GM19043 (cell line): ENCODE results near the gene RELL1.

Source experiments
- ATAC-seq: cut with Tn5 transposase; IDR thresholded peaks from one replicate; pipeline ENCODE4 v1.9.1; 2021; ENCODE audit warnings: low read depth; ENCODE audit not compliant: unreplicated experiment

Gene RELL1

DNA sequence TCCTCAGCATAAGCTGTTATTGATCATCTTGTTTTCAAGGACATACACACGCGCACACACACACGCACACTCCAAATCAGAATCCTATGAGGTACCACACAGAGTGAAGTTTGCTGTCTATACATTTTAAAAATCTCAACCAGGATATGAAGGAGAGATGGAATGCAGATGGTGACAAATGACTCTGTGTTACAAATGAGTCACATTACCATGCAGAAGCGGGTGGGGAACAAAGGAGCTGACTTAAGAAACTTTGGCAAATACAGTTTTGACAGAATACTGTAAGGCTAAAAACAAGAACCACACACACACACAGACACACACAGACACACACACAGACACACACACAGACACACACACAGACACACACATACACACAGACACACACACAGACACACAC lies 81.7 kb downstream of the RELL1 start:
- no peak for ATAC-seq

DNA sequence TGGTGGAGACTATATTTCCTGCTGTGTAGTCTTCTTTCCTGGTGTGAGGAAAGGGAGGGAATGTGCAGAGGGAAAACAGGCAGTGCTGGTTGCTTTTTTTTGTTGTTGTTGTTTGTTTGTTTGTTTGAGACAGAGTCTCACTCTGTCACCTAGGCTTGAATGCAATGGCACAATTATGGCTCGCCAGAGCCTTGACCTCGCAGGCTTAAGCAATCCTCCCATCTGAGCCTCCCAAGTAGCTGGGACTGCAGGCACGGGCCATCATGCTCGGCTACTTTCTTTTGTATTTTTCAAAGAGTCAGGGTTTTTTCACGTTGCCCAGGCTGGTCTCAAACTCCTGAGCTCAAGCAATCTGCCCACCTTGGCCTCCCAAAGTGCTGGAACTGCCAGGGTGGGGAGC lies 82.5 kb downstream of the RELL1 start:
- ATAC-seq: no peak

DNA sequence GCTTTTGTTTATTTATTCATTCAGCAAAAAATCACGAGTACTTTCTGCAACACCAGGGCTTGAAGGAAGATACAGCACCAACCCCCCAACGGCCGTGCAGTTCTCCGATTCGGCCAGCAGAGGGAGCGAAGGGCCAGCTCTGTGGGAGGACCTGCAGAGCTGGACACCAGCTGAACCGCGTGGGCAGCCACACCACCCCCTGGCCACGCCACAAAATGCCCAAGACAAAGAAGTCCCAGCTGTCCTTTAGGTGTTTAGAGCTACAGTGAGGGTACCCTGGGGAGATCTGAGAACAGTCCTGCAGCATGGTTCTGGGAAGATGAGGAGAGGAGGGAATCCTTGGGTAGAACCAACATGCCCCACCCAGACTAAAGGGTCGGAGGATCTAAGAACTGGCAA lies 83.1 kb downstream of the RELL1 start:
- peak; percentile 64 for ATAC-seq

DNA sequence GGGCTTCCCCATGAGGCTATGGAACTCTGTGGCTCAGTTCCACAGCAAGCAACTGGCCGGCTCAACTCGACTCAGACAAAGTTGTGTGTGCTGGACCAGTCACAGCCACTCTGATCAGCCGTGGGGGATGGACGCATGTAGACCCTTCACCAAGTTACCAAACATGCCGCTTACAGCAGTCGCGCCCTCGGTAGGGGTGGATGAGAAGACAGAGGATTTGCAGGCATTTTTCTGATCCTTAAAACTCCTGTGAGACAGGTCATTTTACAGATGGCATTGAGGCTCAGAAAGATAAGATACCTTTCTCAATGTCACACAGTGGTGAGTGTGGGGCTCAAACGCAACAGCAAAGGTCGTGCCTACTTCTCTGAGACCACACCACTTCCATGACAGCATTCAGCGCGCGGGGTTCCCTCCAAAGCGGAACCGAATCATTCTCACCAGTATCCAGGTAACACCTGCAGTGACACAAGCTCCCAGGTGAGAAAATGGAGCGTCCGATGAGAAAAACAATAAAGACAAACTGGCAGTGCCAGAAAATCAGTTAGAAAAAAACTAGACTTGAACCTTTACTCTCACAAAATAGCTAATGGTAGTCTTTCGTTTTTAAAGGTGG lies 83.6 kb downstream of the RELL1 start:
- ATAC-seq: no peak

DNA sequence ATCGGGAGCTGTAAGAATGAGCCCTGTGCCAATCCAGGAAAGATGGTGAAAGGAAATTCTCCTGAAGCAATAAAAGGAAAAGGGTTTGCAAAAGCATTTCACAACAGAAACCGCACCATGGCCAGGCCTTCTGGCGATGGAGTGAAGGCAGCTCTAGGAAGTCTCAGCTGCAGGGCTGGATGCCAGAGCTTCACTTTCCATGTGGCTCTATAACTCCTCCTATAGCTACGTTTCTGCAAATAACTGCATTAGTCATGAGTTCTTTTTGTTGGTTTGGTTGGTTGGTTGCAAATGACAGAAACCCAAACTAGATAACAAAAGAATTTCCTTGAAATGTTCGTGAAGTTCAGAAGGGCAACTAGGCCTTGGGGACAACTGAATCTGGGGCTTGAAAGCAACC lies 84.6 kb downstream of the RELL1 start:
- ATAC-seq: no peak

DNA sequence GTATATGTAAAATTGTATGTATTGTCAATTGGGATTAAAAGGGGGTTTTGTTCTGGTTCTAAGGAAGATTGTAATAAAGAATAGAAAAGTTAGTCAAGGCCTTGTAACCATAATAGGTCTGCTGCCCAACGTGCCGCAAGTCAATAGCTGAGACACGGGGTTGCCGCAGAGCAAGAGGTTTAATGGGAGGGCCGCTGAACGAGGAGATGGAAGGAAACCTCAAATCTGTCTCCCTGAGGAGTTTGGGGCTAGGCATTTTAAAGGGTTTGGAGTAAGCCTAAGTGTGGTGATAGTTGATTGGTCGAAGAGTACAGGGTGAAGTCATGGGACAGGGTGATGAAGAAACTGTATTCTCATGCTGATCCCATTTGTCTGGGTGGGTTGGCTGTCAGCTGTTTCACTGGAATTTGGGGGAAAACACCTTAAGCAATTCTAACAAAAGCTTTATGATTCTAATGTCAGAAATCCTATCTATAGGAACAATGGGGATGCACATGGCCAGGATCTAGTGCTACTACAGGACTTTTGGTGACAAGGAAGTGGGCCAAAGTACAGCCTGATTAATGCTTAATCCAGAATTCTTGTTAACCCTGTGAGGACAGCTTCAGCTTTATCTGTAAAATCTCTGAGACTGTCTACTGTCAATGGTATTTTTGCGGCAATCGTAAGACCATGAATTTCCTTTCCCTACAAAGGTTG lies 86.9 kb downstream of the RELL1 start:
- no peak for ATAC-seq

DNA sequence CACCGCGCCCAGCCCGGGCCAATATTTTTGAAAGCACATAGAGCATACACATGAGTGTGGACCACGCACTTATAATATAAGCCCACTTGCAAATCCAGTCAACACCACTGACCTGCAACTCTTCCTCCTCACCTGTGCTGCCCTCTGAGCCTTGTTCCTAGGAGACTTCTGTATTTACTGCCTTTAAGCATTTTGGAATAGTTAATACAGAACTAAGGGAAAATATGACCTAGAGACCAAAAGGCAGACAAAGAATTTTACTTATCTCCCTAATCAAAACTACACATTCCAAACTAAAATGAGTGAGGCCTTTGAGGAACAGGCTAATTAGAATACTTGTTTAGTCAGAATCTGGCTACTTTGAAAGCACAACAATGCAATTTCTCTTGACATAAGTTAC lies 89.1 kb downstream of the RELL1 start:
- ATAC-seq: no peak

DNA sequence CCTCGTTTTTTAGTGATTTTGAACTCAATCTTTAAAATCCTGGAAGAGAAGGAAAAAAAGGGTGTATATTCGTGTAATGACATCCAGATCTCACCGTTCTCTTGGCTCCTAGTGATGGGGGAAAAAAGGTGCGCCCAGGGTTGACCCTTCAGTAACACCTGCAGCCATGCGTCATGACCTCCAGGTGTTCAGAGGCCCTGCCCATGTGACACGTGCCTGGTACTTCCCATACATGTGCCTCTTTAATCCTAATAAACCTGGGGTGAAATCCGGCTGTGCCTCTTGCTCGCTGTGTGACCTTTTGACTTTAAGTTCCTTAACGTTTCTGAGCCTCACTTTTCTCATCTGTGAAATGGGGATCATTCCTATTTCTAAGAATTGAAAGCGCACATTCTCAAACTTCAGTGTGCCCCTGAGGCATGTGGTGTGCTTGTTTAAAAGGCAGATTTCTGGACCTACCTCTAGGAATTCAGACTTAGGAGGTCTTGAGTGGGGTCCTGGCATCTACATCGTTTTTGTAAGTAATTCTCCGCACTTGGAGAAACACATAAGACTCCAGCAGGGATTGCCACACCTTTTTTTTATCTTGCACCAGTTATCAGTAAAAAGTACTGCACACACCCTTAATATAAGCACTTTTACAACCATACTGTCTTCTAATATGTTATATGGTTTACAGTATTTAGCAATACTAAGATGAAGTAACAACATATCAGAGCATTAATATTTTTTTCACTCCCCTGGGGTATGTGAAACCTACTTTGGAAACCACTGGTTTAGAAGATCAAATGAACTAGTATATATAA lies 90.1 kb downstream of the RELL1 start:
- ATAC-seq: no peak

DNA sequence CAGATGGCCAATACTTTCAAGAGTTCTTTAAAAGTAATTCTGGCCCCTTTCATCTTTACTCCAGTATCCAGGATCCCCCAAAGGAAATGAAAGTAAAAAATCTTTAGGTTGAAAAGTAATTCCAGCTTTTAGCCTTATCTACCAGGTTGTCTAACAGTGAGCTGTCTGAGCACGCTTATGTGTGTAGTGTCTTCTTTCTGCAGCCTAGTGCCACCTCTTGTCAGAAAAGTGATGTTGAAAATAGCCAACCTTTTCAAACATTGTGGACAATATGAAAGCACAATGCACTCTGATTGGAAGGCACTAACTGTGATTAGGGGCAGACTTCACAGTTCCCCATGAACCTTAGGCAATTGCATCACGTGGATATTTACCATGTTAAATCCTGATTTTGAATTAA lies 92.1 kb downstream of the RELL1 start:
- ATAC-seq: no peak

DNA sequence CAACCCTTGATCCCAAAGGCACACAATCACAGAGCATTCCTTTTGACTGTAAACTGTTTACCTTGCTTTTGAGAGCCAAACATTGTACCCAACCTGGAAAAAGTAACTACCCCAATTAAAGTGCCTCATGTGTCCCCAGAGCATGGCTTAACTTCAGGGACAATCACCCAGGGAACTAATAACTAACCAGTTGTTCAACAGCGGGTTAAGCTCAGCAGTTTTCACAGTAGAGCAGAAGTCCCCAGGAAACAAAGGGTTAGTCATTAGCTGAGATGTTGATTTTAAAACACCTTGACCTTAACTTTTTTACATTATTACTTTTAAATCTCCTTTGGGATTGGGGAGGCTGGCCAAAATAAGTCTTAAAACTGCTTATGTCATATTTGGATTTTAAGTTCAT lies 94.8 kb downstream of the RELL1 start:
- ATAC-seq: no peak

DNA sequence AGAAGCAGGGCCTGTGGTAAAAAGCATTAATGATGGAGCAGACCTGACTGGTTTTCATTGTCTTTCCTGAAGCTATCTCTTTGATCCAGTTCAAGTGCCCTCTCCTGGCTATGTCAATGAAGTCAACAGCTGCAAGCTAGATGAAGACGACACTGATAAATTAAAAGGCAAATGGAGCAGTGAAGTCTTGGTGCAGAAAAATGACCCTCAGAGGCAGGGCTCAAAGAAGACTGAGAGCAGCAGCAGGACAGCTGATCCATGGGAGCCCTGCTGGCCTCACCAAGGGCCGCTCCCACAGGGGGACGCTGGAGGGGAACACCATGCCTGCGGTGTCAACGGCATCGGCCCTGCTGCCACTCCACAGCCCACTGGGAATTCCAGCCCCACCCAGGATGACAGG lies 96.2 kb downstream of the RELL1 start:
- ATAC-seq: no peak

DNA sequence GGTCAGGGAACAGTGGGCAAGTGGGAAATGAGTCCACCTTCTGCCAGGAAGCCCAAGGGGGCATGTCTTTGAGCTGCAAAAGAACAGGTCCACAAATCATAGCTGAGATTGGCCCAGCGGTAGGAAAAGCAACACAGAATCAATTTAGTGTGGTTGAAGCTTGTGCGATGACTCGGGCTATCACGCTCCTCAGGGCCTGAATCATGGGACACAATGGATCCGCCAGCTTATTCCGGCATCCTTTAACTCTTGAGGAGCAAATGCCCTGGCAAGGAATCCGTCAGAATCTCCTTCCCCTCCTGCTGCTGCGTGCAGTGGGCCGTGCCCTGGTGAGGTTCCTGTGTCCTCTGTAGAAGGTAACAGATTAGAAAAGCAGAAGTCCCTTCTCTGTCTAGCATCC lies 98.0 kb downstream of the RELL1 start:
- ATAC-seq: no peak

DNA sequence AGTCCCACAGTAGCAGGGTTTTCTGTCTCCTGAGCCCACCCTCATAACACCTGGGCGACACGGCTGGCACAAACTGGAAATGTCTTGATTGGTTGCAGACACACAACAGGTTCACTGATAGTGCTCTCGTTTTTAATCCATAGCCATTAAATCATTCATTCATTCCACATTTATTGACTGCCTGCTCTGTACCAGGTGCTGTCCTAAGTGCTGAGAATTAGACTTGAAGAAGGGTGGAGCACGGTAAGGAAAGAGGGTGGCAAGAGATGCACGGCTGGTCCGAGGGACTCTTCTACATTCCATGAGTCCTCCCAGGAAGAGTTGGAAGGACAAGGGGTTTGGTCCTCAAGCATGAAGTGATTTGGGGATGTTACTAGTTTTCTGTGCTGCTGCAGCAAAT lies 100.0 kb downstream of the RELL1 start:
- no peak for ATAC-seq

DNA sequence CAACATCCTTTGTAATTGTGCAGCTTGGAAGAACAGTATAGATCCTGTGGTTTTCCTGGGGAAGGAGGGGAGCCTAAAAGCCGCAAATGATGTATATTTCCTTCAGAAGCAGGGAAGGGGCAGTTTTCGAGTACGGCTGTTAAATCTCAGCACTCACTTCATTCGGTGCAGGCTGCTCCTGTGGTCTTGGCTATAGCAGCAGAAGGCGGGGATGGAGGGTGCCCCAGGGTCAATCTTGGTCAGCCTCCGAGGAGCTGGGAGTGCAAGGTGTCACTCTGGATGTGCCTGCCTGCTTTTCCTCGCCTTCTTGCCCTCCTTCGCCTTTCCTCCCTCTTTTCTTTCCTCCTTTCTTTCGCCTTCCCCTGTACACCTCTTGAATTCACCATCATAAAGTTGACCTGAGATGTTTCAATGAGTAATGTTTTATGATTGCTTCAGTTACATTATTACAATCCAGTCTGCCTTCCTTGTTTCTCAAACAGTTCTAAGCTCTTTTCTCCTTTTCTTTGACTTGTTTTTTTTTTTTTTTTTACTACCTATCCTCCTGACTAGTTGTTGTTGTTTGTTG lies 101.6 kb downstream of the RELL1 start:
- no peak for ATAC-seq

DNA sequence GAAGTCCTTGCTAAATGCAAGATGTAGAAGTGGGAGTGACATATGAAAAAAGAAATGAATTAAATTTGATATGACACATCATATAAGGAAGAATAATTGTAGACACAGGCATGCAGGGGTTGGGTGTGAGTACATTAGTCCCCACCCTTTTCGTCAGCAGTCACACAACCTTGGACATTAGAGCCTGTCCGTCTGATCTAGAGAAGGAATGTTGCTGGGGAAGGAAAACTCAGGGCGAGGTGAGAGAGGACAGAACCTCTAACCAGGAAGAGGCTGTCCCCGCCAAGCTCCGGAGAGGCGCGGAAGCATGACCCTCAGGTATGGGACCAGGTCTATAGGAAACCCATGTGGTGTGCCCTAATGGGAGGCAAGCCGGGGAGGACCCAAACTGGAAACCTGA lies 102.1 kb downstream of the RELL1 start:
- no peak for ATAC-seq

DNA sequence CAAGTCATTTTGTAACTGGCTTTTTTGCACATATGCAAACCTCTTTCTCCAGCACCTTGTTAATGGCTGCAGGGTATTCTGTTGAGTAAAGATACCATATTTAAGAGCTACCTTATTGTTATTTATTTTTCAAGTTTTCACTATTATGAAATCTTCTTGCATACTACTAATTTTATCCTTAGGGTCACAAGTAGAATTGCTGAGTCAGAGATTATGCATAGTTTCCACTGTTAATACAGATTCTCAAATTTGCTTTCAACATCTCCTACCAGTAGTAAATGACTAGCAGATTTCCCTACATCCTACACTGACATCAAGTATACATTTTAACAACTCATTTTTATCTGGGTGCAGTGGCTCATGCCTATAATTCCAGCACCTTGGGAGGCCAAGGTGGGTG lies 112.6 kb downstream of the RELL1 start:
- no peak for ATAC-seq

DNA sequence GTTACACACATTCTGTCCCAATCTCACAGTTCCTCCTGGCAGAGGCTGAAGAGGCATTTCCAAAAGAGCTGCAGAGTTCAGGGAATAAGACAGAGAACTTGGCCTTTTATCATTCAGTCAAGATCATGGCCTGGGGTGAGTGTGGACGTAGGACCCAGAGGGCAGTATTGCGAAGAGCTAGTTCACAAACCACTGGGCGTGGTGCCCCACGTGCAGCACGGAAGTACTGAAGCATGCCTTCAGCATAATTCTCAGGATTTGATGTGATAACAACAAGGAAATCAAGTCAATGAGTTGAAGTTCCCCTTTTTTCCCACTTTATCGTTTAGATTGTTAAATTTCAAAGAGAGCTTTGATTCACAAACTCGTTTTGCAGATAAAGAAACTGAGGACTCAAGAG lies 117.7 kb downstream of the RELL1 start:
- no peak for ATAC-seq

DNA sequence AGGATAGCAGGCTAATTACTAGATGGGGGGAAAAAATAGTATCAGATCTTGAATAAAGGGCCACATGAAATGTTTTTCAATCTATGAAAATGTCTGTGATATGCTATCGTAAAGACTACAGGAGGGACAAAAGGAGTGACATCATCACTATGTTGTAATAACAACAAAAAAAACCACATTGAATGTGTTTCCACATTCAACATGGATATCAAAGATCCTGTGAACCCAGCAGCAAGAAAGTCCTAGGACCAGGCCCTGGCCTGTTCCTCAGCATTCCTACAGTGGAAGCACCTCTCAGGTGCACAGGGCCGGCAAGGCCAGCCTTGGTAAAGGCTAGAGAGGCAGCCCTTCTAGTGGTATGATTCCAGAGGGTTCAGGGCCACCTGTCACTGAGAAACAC lies 118.3 kb downstream of the RELL1 start:
- ATAC-seq: no peak

DNA sequence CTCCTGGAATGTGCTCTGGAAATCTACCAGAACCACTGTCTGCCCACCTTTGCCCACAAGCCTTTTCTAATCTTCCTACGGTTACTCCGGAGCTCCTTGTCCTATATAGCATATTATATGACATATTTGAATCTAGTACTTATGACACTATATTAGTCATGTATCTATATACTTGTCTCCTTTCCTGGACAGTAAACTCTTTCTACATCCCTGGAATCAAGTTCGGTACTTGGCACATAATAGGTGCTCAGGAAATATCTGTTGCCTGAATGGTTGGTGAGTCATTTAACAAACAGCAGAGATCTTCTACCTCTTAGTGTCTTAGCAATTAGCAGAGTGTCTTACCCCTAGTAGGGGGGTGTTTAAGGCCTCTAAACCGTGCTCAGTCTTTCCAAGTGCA lies 123.6 kb downstream of the RELL1 start:
- ATAC-seq: no peak

DNA sequence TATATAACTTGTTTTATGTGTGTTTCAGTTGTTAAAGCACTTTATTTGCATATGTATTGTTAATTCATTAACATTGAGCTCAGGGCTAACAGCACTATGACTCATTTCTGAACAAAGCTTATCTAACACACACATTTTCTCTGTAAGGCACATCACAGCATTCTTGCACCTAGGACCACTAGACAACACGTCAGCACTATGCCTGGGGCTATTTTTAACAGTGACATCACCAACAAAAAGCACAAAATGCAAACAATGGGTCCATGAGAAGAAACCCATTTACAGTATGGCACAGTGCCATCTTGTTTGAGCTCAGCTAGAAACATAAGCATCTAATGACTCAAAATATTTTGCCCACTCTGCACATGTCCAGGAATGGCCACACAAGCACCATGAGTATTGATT lies 124.4 kb downstream of the RELL1 start:
- peak; percentile 93 for ATAC-seq

DNA sequence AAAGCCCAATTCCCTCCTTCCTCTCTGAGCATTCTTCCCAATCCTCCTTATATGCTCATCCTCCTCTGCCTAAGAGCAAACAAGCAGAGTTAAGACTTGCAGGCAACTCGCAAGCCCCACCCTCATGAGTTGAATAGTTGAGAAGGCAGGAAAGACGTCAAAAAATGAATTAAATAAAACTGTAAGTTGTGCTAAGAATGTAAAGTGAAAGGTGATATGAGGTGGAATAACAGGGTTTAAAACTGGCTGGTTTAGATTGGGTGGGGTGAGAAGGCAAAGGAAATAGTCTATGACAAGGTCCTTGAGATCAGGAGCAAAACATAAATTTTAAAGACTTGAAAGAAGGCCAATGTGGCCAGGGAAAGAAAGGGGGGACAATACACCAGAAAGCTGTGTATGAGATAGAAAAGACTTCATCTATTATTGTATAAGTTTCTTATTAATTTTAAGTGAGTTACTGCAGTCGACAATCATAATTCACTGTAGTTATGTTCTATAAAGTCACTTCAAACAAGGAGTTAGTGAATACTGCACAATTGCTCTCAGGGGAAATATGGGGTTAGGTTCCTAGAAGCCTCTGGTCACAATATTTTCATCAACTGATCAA lies 124.9 kb downstream of the RELL1 start:
- no peak for ATAC-seq
